ENCODE data around the gene ELOVL1. TPM values are rescaled to one million over a fixed set of nuclear protein-coding genes. Genes with fewer than 3 reads are reported as not detected.

Gene ELOVL1
- total and polyA plus RNA-seq, 2 experiments from 2014 or later = 16.7 to 23.3 TPM

GRCh38 chr1:43398227-43398626, 30.4 kb upstream of the ELOVL1 start (continued):
- TF ChIP-seq ZNF462 (CRISPR knock-in tag; IDR thresholded peaks at IDR 0.05) (no peak), NANOG (IDR thresholded peaks at IDR 0.05; ENCODE audit: borderline replicate concordance) (no peak), ZNF114 (CRISPR knock-in tag; IDR thresholded peaks at IDR 0.05) (no peak)

GRCh38 chr1:43396059-43396458, 28.2 kb upstream of the ELOVL1 start:
- Histone ChIP-seq H3K4me1 (ENCODE audit: insufficient read depth) (no peaks in the 10 kb centered on the region), H4K20me1 (replicated peaks; ENCODE audit: insufficient read depth) (no peaks in the 10 kb centered on the region), H3K4me2 (no peak overlapping the region), H3K79me2 (replicated peaks; ENCODE audit: insufficient read depth) (peaks cover 3% of the 10 kb centered on the region; the same call in 1 of the 2 replicates), H3K27me3 (ENCODE audit: insufficient read depth) (no peaks in the 10 kb centered on the region), H3K27ac (ENCODE audit: low read depth) (no peak overlapping the region), H3K36me3 (ENCODE audit: insufficient read depth) (no peaks in the 10 kb centered on the region), H3F3A (replicated peaks; ENCODE audit: low read depth) (no peaks in the 10 kb centered on the region), H3K4me3 (no peak overlapping the region), H2AFZ (no peak overlapping the region), H3K9me2 (ENCODE audit: insufficient read depth) (no peaks in the 10 kb centered on the region)
- DNase-seq (ENCODE audit: low spot score) (no peak), ATAC-seq (no peak)
- Mint-ChIP-seq H3K4me1 (no peaks in the 10 kb centered on the region), H3K9me3 (no peaks in the 10 kb centered on the region), H3K36me3 (ENCODE audit: low read depth) (no peaks in the 10 kb centered on the region), H3K27me3 (ENCODE audit: insufficient read depth, low read depth, poor library complexity) (no peaks in the 10 kb centered on the region), H3K4me3 (no peak overlapping the region), H3K27ac (no peak overlapping the region)
- TF ChIP-seq EZH2phosphoT487 (IDR thresholded peaks at IDR 0.05; ENCODE audit: unreplicated experiment) (no peak), STAT1 (IDR thresholded peaks at IDR 0.05; ENCODE audit: unreplicated experiment) (no peak), POLR2AphosphoS5 (IDR thresholded peaks at IDR 0.05; ENCODE audit: low read depth) (no peak), JUNB (IDR thresholded peaks at IDR 0.05; ENCODE audit: unreplicated experiment) (no peak), ETS1 (IDR thresholded peaks at IDR 0.05) (no peak), CTCF (conservative IDR thresholded peaks at IDR 0.05; ENCODE audit: low read depth in 2 of 2) (no peak), REST (IDR thresholded peaks at IDR 0.05; ENCODE audit: unreplicated experiment) (no peak), CREB1 (CRISPR knock-in tag; IDR thresholded peaks at IDR 0.05; ENCODE audit: low read depth) (no peak), ZNF114 (CRISPR knock-in tag; IDR thresholded peaks at IDR 0.05) (no peak), EZH2 (IDR thresholded peaks at IDR 0.05; ENCODE audit: low read depth, unreplicated experiment) (no peak), NANOG (IDR thresholded peaks at IDR 0.05; ENCODE audit: borderline replicate concordance) (no peak), ZNF331 (CRISPR knock-in tag; IDR thresholded peaks at IDR 0.05; ENCODE audit: low read depth) (no peak)

Measured in GM23338 (cell line).